GM19468 (cell line): ENCODE measurements around the gene CXCL13.
A peak's percentile ranks its signal among the peaks of the same experiment; 100 is the strongest.
"Not testable (repeated sequence)": the region's sequence is repeated elsewhere in the genome, so short reads cannot be mapped to it uniquely, and the experiment has no call there.

Experiments
- ATAC-seq: cut with Tn5 transposase; IDR thresholded peaks from one replicate; pipeline ENCODE4 v1.9.1; 2021; ENCODE audit warnings: mild to moderate bottlenecking, moderate library complexity, moderate number of reproducible peaks; ENCODE audit not compliant: unreplicated experiment; ENCODE audit errors: extremely low read depth

Gene CXCL13

GRCh38 chr4:77600521-77601451 lies 4.8 kb upstream of the CXCL13 start:
- no peak for ATAC-seq

GRCh38 chr4:77601614-77602187 lies 3.9 kb upstream of the CXCL13 start:
- peak; percentile 33 for ATAC-seq

- no peak for ATAC-seq
Measured at GRCh38 chr4:77613267-77613666, 7.6 kb downstream of the CXCL13 start.

- ATAC-seq, result no peak
Measured at GRCh38 chr4:77615153-77615552, 9.5 kb downstream of the CXCL13 start.

- ATAC-seq, result no peak
Measured at GRCh38 chr4:77617203-77617602, 11.6 kb downstream of the CXCL13 start.

- no peak for ATAC-seq
Measured at GRCh38 chr4:77618383-77619241, 13.0 kb downstream of the CXCL13 start.

- ATAC-seq, result no peak
Measured at GRCh38 chr4:77619408-77619807, 13.8 kb downstream of the CXCL13 start.

- ATAC-seq, result no peak
Measured at GRCh38 chr4:77621254-77621653, 15.6 kb downstream of the CXCL13 start.

GRCh38 chr4:77623091-77623490 lies 17.5 kb downstream of the CXCL13 start:
- ATAC-seq, result no peak

GRCh38 chr4:77624213-77624612 lies 18.6 kb downstream of the CXCL13 start:
- no peak for ATAC-seq

- ATAC-seq, result no peak
Measured at GRCh38 chr4:77625485-77625884, 19.9 kb downstream of the CXCL13 start.

GRCh38 chr4:77629885-77630284 lies 24.3 kb downstream of the CXCL13 start:
- peak; percentile 87 for ATAC-seq

- ATAC-seq, result no peak
Measured at GRCh38 chr4:77631276-77631675, 25.7 kb downstream of the CXCL13 start.

GRCh38 chr4:77634132-77634785 lies 28.6 kb downstream of the CXCL13 start:
- ATAC-seq, result no peak

GRCh38 chr4:77635246-77635645 lies 29.6 kb downstream of the CXCL13 start:
- ATAC-seq, result no peak

- ATAC-seq, result no peak
Measured at GRCh38 chr4:77635876-77636275, 30.3 kb downstream of the CXCL13 start.

- ATAC-seq, result no peak
Measured at GRCh38 chr4:77636902-77637301, 31.3 kb downstream of the CXCL13 start.

GRCh38 chr4:77644069-77644468 lies 38.4 kb downstream of the CXCL13 start:
- ATAC-seq, result not testable (repeated sequence)

GRCh38 chr4:77650787-77651186 lies 45.2 kb downstream of the CXCL13 start:
- no peak for ATAC-seq

GRCh38 chr4:77651820-77652219 lies 46.2 kb downstream of the CXCL13 start:
- ATAC-seq, result no peak
